ENCODE measurements around the gene CTBP2.

- no peak for TF ChIP-seq CTCF (IDR thresholded peaks at IDR 0.05; ENCODE audit: low read depth, low read length, missing input control)
- TF ChIP-seq YY1 (IDR thresholded peaks at IDR 0.05) = no peak
- TF ChIP-seq REST (IDR thresholded peaks at IDR 0.05) = no peak
- no peak for TF ChIP-seq ZBTB33 (IDR thresholded peaks at IDR 0.05)
- TF ChIP-seq TAF1 (conservative IDR thresholded peaks at IDR 0.05) = no peak
These were observed 213.4 kb downstream of the CTBP2 start for GRCh38 chr10:124946945-124947344.
